NCI-H1092 treated with DMSO at 0.1 percent for 48 hours (cell line): ENCODE measurements around the gene TOMM70.
"Not testable (repeated sequence)": the region's sequence is repeated elsewhere in the genome, so short reads cannot be mapped to it uniquely, and the experiment has no call there.

Experiments used
- DNase-seq: peaks from one replicate; lab custom pipeline; 2025; lab: John Stamatoyannopoulos, UW

The TOMM70 gene

DNA sequence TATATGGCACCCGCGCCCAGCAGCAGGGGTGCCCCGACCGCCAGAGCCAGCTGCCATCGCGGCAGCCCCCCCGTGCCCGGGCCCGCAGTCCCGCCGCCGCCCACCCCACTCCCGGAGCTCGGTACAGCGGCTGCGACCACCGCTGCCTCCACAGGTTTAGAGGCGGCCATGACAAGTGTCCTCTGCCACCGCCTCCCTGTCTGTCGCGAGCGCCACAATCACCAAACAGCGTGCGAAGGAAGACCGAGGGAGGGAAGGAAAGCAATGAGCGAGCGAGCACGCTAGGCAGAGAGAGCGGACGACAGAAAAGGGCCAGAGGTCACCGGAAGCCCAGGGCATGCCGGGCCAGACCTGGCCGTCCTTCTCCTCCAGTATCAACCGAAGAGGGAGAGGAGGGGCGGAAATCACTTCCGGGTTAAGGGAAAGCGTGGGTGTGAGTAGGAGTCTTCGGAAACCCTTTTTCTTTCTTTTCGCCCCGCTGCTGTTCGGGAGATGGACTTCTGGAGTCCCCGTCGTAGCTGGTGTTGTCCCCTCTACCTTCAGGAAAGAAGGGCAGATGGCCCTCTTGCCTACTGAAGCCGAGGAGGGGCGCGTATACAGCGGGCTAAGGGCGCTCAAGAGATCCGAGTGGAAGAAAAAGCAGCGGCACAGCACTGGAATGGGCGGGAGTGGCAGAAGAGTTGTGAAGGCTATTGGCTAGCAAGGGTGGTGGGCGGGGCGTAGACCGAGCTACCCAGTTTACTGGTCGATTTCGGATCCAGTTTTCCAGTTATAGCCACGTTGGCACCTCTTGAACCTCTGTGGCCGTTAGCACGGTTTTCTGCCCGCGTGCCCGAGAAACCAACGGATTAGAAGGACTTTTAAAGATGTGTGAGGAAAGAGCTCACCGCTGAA is at the start of gene TOMM70, which contains the start of gene LNP1:
TOMM70 (minus strand) TSS at position 310 of the 894 bp plus-strand sequence; CDS start at position 170, 140 bp downstream.
LNP1 (plus strand) TSS at position 760 of the 894 bp plus-strand sequence. CDS start 28,191 bp downstream, outside the sequence.
- peak; percentile 99 for DNase-seq

GRCh38 chr3:100449214-100449613 is 48.3 kb upstream of the TOMM70 start:
- no peak for DNase-seq

GRCh38 chr3:100448079-100448478 is 47.2 kb upstream of the TOMM70 start:
- DNase-seq, result no peak

GRCh38 chr3:100447067-100447466 is 46.2 kb upstream of the TOMM70 start:
- not testable (repeated sequence) for DNase-seq

GRCh38 chr3:100443690-100444089 is 42.8 kb upstream of the TOMM70 start:
- no peak for DNase-seq

DNA sequence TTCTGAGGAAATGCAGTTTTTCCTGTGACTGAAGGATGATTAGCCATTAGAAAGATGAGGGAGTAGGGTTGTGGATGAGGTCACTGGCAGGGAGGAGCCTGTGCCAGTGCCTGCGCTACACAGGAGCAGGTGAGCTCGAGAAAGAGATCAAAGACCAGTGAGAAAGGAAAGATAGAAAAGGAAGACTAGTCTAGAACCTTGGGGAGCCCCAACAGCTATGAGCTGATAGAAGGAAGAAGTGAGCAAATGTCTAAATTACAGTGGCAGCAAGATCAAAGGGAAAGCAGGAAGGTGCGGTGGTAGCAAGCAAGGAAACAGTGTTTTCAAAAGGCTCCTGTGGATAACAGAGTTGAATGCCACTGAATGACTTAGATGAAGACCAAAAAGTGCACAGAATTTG is 40.0 kb upstream of the TOMM70 start:
- no peak for DNase-seq

GRCh38 chr3:100438623-100438974 is 37.7 kb upstream of the TOMM70 start:
- DNase-seq, result no peak

DNA sequence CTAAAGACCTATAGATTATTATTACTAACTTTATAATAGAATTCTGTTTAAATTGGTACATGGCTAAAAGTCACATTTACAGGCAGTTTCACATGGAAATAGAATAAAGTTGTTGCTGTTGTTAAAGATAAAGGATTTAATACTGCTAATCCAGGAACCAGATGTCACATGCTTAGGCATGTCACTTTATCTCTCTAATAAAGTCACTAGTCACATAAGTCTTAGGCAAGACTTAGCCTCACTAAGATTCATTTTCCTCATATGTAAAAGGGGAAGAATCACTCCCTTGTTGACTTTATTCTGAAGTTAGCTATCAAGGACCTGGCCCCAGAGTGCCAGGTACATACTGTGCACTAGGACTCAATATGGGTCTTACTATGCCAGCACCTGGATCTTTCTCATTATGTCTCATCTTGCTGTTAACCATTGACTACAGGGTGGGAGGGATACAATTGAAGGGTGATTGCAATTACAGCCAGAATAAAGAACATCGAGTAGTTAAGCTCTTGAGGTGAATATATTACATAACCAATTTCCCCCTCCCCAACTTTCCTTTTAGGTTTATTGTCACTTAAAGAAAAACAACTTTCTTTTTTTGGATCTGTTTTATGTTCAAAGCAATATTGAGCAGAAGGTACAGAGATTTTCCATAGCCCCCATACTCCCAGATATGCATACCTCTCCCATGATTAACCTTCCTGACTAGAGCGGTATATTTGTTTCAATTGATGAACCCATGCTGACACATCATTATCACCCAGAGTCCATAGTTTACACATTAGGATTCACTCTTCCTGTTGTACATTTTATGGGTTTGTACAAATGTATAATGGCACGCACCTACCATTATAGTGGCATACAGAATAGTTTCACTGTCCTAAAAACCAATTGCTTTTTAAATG is 37.1 kb upstream of the TOMM70 start:
- no peak for DNase-seq

DNA sequence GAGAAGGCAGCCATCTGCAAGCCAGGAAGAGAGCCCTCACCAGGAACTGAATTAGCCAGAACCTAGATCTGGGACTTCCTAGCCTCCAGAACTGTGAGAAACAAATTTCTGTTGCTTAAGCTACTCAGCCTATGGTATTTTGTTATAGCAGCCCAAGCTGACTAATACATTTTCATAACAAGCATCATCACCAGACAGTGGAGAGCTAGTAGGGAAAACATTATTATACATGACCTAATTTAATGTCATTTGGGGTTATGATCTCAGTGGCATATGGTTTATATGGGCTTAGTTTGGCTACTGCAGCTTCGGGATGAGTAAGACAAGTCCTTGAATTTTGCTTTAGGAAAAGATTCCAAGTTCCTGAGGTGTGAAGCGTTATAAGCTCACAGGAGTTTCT is 36.1 kb upstream of the TOMM70 start:
- DNase-seq, result no peak

DNA sequence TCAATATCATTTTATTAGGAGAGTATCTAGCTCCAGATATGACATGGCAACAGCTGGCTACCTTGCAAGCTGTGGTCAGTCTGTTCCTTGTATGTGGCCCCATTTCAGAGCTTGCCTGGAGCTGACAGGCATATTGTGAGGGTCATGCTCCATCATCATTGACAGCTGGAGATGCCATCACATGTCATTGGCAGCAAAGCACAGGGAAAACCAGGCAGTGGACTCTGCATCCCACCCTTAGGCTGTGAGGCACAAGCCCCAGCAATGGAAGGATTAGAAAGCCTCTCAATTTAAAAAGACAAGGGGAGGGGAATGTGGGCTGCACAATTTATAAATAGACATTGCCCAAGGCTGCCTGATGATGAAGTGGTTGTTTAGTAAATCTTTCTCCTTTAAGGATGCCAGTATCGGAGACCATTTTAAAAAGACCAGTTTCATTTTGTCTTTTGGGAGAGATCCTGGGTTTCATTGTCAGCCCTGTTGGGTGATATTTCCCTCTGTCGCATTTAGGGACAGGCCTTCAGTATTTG is 28.4 kb upstream of the TOMM70 start:
- DNase-seq, result no peak

- DNase-seq, result no peak
Observed at GRCh38 chr3:100427699-100428098, 26.8 kb upstream of the TOMM70 start.

DNA sequence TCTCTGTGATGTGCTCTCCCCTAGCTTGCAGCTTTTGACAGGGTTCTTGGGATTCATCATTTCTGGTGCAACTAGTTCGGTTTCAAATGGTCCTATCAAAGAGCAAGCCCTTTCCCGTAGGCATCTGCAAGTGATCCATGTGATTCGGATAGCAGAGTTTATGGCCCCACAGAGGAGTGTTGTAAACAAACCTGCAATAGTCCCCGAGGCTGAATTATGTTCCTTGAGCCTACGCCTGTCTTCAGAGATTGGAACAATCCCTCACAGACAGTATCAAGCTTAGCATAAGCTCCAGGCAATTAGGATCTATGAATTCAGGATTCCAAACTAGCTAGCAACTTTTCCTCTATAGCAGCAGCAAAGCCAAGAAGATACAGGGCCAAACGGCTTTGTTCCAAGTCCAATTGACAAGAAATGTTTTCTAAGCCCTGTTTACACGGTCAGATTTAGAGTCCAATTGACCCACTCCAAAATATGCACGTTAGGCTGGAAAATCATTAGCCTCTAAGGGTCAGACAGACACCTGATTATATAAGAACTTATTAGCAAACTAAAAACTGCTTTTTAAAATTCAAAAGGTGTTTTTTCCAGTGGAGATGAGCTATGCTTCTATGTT is 25.3 kb upstream of the TOMM70 start:
- DNase-seq, result no peak

- DNase-seq, result no peak
Observed at GRCh38 chr3:100425316-100425715, 24.4 kb upstream of the TOMM70 start.

- no peak for DNase-seq
Observed at GRCh38 chr3:100424261-100424660, 23.4 kb upstream of the TOMM70 start.

DNA sequence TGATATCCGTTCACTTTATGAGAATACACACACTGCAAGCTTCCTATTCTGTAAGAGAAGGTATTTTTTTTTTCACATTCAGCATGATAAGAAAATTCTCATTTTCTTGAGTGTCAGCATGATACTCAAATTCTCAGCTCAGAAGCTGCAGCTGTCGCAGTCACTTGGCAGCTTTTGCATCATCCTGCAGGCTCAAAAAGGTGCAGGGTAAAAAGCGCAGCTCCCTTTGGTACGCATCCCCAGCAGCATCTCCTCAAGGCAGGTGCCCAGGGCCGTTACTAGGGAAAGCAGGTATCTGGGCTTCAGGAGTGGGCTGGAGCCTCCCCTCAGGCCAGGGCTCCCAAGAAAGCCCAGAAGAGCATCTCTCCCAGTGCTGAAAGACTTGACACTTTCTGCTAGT is 22.7 kb upstream of the TOMM70 start:
- DNase-seq, result no peak

GRCh38 chr3:100420885-100421284 is 20.0 kb upstream of the TOMM70 start:
- no peak for DNase-seq

DNA sequence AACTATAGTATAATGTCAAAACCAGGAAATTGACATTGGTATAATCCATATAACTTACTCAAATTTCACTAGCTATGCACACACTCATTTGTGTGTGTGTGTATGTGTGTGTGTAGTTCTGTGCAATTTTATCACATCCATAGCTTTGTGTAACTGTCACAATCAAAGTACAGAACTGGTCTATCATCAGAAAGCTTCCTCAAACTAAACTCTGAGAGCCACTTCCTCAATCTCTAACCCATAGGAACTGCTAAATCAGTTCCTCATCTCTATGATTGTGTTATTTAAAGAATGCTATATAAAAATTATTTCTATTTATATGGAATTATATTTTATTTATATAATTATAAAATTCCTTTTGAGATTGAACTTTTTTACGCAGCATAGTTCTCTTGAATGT is 18.5 kb upstream of the TOMM70 start:
- no peak for DNase-seq

- no peak for DNase-seq
Observed at GRCh38 chr3:100416863-100417262, 16.0 kb upstream of the TOMM70 start.

GRCh38 chr3:100416176-100416575 is 15.3 kb upstream of the TOMM70 start:
- DNase-seq, result no peak

DNA sequence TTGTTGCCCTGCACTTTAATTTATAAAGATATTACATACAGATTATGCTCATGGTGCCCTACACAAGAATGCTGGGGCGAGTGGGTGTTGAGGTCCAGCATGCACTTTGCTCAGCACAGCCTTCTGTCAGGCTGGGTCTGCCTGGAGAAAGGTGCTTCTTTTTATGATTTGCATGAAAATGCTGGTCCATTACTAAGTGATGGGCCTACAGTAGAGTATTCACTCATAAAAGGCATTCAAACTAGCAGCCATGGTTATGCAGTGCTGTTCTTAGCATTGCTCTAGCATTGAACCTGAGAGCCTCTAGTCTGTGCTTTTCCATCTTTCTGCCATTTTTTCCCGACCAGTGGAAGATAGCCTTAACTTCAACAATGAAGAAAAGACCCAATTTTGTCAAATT is 12.7 kb upstream of the TOMM70 start:
- DNase-seq, result no peak

DNA sequence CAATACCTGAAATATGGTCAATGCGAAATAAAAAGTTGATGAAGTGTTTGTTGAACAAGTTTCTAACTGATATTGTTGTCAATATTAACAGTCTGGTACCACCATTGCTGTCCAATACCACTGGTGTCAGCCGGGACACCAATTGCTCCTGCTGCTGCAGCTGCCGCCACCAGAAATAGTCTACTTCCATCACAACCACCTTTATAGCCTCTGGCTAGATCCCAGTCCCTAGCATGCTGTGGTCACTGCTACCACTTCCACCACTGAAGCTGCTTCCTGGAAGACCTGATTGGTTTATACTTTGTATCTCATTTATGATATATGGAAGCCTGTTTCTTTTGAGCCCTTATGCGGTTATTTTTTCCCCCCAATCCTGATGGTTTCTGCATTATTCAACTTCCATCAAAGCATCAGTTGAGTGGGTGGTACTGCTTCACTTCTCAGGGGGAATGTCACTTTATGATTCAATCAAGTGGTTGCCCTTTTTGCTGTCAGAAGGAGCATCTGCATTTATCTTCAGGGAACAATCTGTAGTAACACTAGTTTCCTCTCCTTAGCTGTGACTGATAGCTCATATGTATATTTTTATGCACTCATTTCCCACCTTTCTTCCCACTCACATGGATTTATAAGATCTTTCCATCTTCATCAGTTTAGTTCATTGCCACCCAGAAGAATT is 12.2 kb upstream of the TOMM70 start:
- DNase-seq, result no peak
